Head of caudate nucleus (tissue), 42 donors: Measurements from ENCODE around the gene STAG2.
A peak's percentile ranks its signal among the peaks of the same experiment; 100 is the strongest.
"Not testable (repeated sequence)": the region's sequence is repeated elsewhere in the genome, so short reads cannot be mapped to it uniquely, and the experiment has no call there.

Source experiments
- DNase-seq, 42 donors: peaks; one replicate each; pipeline versions ENCODE4 v3.0.0 to v3.0.0-alpha.2; 2020 to 2021; ENCODE audit warnings: mixed read lengths in 7 of 42
- intact Hi-C: fragments of 100-400 bp; cut with DNase I; formaldehyde crosslinking; loops from one replicate; pipeline ENCODE4 v1.15.0; 2022

STAG2 gene

GRCh38 chrX:123961268-123962005 lies at the start of gene STAG2:
Gene STAG2 (plus strand): TSS chrX:123961706. CDS start chrX:124022628, 60,922 bp downstream.
- intact Hi-C loops = loop anchor here (10.0 kb wide), 1 partner anchor 107 kb away; no protein-coding TSS in a partner anchor
- peak; percentile 51 to 89 (median 77) for DNase-seq

- intact Hi-C loops = no loop called here
- DNase-seq = no peak
These were observed 44.4 kb upstream of the STAG2 start for GRCh38 chrX:123917069-123917468.

GRCh38 chrX:123918106-123918721 lies 43.3 kb upstream of the STAG2 start:
- intact Hi-C loops = no loop called here
- DNase-seq = no peak

- DNase-seq = no peak
- intact Hi-C loops = no loop called here
These were observed 41.3 kb upstream of the STAG2 start for GRCh38 chrX:123920105-123920785.

GRCh38 chrX:123923211-123923610 lies 38.3 kb upstream of the STAG2 start:
- intact Hi-C loops = no loop called here
- no peak for DNase-seq

GRCh38 chrX:123924186-123924585 lies 37.3 kb upstream of the STAG2 start:
- DNase-seq = no peak
- intact Hi-C loops = no loop called here

GRCh38 chrX:123927845-123928244 lies 33.7 kb upstream of the STAG2 start:
- intact Hi-C loops = no loop called here
- DNase-seq = no peak

- intact Hi-C loops, DNase-seq: not testable (repeated sequence)
These were observed 29.5 kb upstream of the STAG2 start for GRCh38 chrX:123932055-123932454.

- no peak for DNase-seq
- intact Hi-C loops = no loop called here
These were observed 18.4 kb upstream of the STAG2 start for GRCh38 chrX:123943074-123943473.

GRCh38 chrX:123943488-123943887 lies 18.0 kb upstream of the STAG2 start:
- intact Hi-C loops = no loop called here
- no peak for DNase-seq

GRCh38 chrX:123949846-123950245 lies 11.7 kb upstream of the STAG2 start:
- intact Hi-C loops = no loop called here
- DNase-seq = no peak

GRCh38 chrX:123959281-123960063 lies 2.0 kb upstream of the STAG2 start:
- intact Hi-C loops = loop anchor here (10.0 kb wide), 1 partner anchor 105 kb away; no protein-coding TSS in a partner anchor
- peak in 39 of 42 donors; percentile 10 to 67 (median 38) for DNase-seq

GRCh38 chrX:123960956-123961267 lies 594 bp upstream of the STAG2 start:
- DNase-seq = peak in 2 of 42 donors; percentile 4 to 11
- intact Hi-C loops = loop anchor here (10.0 kb wide), 1 partner anchor 106 kb away; no protein-coding TSS in a partner anchor

GRCh38 chrX:123962006-123962467 lies 531 bp downstream of the STAG2 start:
- intact Hi-C loops = loop anchor here (10.0 kb wide), 1 partner anchor 107 kb away; no protein-coding TSS in a partner anchor

GRCh38 chrX:123962794-123963373 lies 1.4 kb downstream of the STAG2 start:
- peak; percentile 58 to 92 (median 82) for DNase-seq
- intact Hi-C loops = loop anchor here (10.0 kb wide), 1 partner anchor 108 kb away; no protein-coding TSS in a partner anchor

More at GRCh38 chrX:123962006-123962467, 531 bp downstream of the STAG2 start:
- peak in 4 of 42 donors; percentile 16 to 46 (median 28) for DNase-seq

- intact Hi-C loops = loop anchor here (10.0 kb wide), 1 partner anchor 109 kb away; no protein-coding TSS in a partner anchor
- DNase-seq = no peak
These were observed 2.8 kb downstream of the STAG2 start for GRCh38 chrX:123964156-123964834.

GRCh38 chrX:123965712-123966111 lies 4.2 kb downstream of the STAG2 start:
- no peak for DNase-seq
- intact Hi-C loops = loop anchor here (10.0 kb wide), 1 partner anchor 111 kb away; no protein-coding TSS in a partner anchor

GRCh38 chrX:123967497-123967896 lies 6.0 kb downstream of the STAG2 start:
- DNase-seq = no peak
- intact Hi-C loops = loop anchor here (10.0 kb wide), 1 partner anchor 113 kb away; no protein-coding TSS in a partner anchor
